Mucosa of descending colon (tissue), 3 donors: Measurements from ENCODE around the gene CNOT9. TPM values are rescaled to one million over a fixed set of nuclear protein-coding genes. Genes with fewer than 3 reads are reported as not detected.

Experiments used
- ATAC-seq: fragments of 200-7000 bp; cut with Tn5 transposase; one replicate; pipeline ENCODE4 v1.9.1; 2020; ENCODE audit warnings: mild to moderate bottlenecking, moderate library complexity
- DNase-seq, 3 donors: peaks; one replicate each; pipeline ENCODE4 v3.0.0-alpha.2; 2020
- H3K36me3 ChIP-seq: fragments of 200-600 bp; one replicate; pipeline ENCODE4 v1.8.0; 2021; ENCODE audit warnings: low read depth, mild to moderate bottlenecking
- H3K4me1 ChIP-seq: fragments of 200-600 bp; one replicate; pipeline ENCODE4 v1.8.0; 2021; ENCODE audit warnings: low read depth, mild to moderate bottlenecking
- H3K4me3 ChIP-seq: fragments of 200-600 bp; one replicate; pipeline ENCODE4 v1.8.0; 2021; ENCODE audit warnings: mild to moderate bottlenecking
- H3K9me3 ChIP-seq: fragments of 200-600 bp; one replicate; pipeline ENCODE4 v1.8.0; 2021; ENCODE audit warnings: mild to moderate bottlenecking
- CTCF ChIP-seq: fragments of 200-600 bp; IDR thresholded peaks from one replicate; pipeline ENCODE4 v1.8.0; 2022; ENCODE audit warnings: antibody characterized with exemption, mild to moderate bottlenecking
- intact Hi-C, 2 donors: fragments of 100-400 bp; cut with DNase I in 1 of 2; cut with micrococcal nuclease in 1 of 2; formaldehyde crosslinking; loops; one replicate each; pipeline versions ENCODE4 v1.11.0 to v1.11.1; 2022; cut with DNase I, micrococcal nuclease
- total RNA-seq, 3 donors: library from RNA; stranded (reverse); fragmentation: NEBNext Ultra II Directional in 2 of 3; extraction: Animal tissue kit (Norgen Biotek cat#: 25700) in 2 of 3; gene quantifications; one replicate each; pipeline versions ENCODE4 v1.2.1 to v1.2.4, GENCODE V29; 2021 to 2023
- donor health status: DM: no; HTN: no; CAD: no; lungs with moderate emphysema.
- donor health status: DM: no; HTN: no; CAD: no.
- donor health status: DM: no; HTN: yes; CAD: no.

Gene CNOT9
- total RNA-seq, 3 donors from 2014 or later: 31.0 to 41.8 (median 37.8) TPM

DNA sequence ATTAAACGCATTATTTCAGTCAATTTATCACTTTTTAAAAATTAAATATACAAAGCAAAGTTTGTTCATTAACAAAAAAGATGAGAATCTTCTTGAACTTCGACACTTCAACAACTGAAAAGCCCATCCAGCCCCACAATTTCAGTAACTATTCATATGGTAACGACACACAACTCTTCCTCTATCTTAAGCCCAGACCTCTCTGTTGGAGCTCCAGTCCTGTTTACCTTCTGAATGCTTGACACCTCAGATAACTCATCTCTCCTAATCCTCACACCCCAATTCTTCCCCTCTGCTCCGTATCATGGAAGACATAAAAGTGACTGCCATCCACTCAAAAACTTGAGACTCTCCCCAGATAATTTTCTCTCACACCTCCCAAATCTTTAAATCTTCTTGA is 13.1 kb upstream of the CNOT9 start:
- H3K9me3 ChIP-seq: no peaks in the 10 kb centered on the region
- DNase-seq: no peak
- TF ChIP-seq CTCF: no peak
- intact Hi-C loops: no loop called here
- ATAC-seq: no peak
- no peak overlapping the region for H3K4me3 ChIP-seq
- H3K36me3 ChIP-seq: no peaks in the 10 kb centered on the region
- H3K4me1 ChIP-seq: no peaks in the 10 kb centered on the region

- DNase-seq: no peak
- intact Hi-C loops: no loop called here
- no peak for ATAC-seq
Measured at GRCh38 chr2:218557941-218558340, 10.7 kb upstream of the CNOT9 start.

DNA sequence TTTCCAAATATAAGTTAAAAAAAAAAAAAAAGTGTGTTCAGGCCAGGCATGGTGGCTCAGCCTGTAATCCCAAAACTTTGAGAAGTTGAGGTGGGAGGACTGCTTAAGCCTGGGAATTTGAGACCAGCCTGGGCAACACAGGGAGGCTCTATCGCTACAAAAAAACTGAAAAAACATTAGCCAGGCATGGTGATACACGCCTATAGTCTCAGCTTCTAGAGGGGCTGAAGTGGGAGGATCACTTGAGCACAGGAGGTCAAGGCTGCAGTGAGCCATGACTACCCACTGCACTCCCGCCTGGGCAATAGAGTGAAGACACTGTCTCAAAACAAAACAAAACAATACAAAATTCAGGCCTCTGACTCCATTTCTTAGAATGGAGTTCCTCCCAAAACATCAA is 9.7 kb upstream of the CNOT9 start:
- TF ChIP-seq CTCF: no peak
- intact Hi-C loops: no loop called here
- no peaks in the 10 kb centered on the region for H3K36me3 ChIP-seq
- no peak for DNase-seq
- H3K9me3 ChIP-seq: no peaks in the 10 kb centered on the region
- H3K4me3 ChIP-seq: no peak overlapping the region
- no peaks in the 10 kb centered on the region for H3K4me1 ChIP-seq
- no peak for ATAC-seq

More at GRCh38 chr2:218557941-218558340, 10.7 kb upstream of the CNOT9 start:
- Histone ChIP-seq H3K9me3 (no peaks in the 10 kb centered on the region), H3K4me1 (no peaks in the 10 kb centered on the region), H3K4me3 (no peak overlapping the region), H3K36me3 (no peaks in the 10 kb centered on the region)
- no peak for TF ChIP-seq CTCF

DNA sequence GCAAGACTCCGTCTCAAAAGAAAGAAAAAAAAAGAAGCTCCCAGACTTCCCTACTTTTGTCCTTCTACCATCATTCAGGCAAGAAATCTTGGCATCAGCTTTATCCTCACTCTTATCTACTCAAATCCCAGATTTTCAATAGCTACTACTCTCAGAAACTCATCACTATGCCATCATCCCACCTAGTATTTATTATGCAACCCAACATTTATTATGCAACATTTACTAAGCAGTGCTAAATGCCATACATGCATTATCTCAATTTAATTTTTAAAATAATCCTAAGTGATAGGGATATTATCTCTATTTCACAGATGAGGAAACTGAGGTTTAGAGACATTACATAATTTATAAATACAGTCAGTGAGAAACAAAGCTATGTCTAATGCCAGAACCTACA is 4.6 kb upstream of the CNOT9 start:
- DNase-seq: no peak
- H3K4me3 ChIP-seq: no peak overlapping the region
- H3K4me1 ChIP-seq: no peaks in the 10 kb centered on the region
- no peaks in the 10 kb centered on the region for H3K36me3 ChIP-seq
- ATAC-seq: no peak
- intact Hi-C loops: no loop called here
- H3K9me3 ChIP-seq: no peaks in the 10 kb centered on the region
- TF ChIP-seq CTCF: no peak

GRCh38 chr2:218566296-218566695 is 2.3 kb upstream of the CNOT9 start:
- no peak for TF ChIP-seq CTCF
- Histone ChIP-seq H3K4me1 (peaks cover 17% of the 10 kb centered on the region), H3K9me3 (no peaks in the 10 kb centered on the region), H3K4me3 (no peak overlapping the region), H3K36me3 (no peaks in the 10 kb centered on the region)
- no peak for DNase-seq
- no peak for ATAC-seq
- intact Hi-C loops: no loop called here

DNA sequence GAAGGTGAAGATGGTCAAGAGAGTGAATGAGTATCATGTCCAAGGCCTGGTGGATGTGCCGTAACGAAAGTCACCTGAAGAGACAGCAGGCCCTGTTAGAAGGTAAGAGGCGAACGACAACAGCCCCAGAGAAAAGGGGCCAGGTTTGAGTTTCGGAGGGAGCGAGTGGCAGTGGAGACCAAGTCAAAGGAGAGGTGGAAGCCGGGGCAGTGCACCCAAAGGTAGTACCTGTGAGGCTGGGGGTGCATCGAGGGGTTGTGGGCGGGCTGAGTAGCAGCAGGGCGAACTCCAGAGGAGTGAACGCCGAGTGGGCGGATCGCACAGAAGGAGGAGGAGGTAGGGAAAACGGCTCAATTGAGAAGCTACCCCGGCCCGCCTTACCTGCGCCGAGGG is 846 bp upstream of the CNOT9 start:
- no peaks in the 10 kb centered on the region for H3K36me3 ChIP-seq
- H3K4me1 ChIP-seq: peaks cover 17% of the 10 kb centered on the region
- no peak for TF ChIP-seq CTCF
- intact Hi-C loops: no loop called here
- H3K4me3 ChIP-seq: peak overlapping the region; percentile 37
- peak; percentile 64 for ATAC-seq
- no peak for DNase-seq
- no peaks in the 10 kb centered on the region for H3K9me3 ChIP-seq
